Upper lobe of left lung (tissue), 6 donors: ENCODE measurements around the gene CAPN7. TPM values are rescaled to one million over a fixed set of nuclear protein-coding genes. Genes with fewer than 3 reads are reported as not detected.
A peak's percentile ranks its signal among the peaks of the same experiment; 100 is the strongest.

Experiments used
- ATAC-seq, 2 donors: fragments of 200-7000 bp; cut with Tn5 transposase; one replicate each; pipeline ENCODE4 v1.9.1; 2022; ENCODE audit warnings: mild to moderate bottlenecking in 2 of 2, moderate library complexity in 2 of 2; ENCODE audit not compliant: low FRiP score in 2 of 2
- DNase-seq, 2 donors: peaks; one replicate each; pipeline ENCODE4 v3.0.0-alpha.2; 2019 to 2020
- H3K27ac ChIP-seq, 4 donors: fragments of 200-600 bp; sonication (generic); one replicate each; pipeline ENCODE4 v1.5.1; 2016 to 2019
- H3K27me3 ChIP-seq, 4 donors: fragments of 200-600 bp; sonication (generic); one replicate each; pipeline ENCODE4 v1.5.1; 2017 to 2019
- H3K36me3 ChIP-seq, 4 donors: fragments of 200-600 bp; sonication (generic); one replicate each; pipeline ENCODE4 v1.5.1; 2016 to 2019
- H3K4me1 ChIP-seq, 4 donors: fragments of 200-600 bp; sonication (generic); one replicate each; pipeline ENCODE4 v1.5.1; 2018 to 2019
- H3K4me3 ChIP-seq, 4 donors: fragments of 200-600 bp; sonication (generic); one replicate each; pipeline ENCODE4 v1.5.1; 2017 to 2019; ENCODE audit warnings: mild to moderate bottlenecking in 2 of 4, moderate library complexity in 1 of 4
- H3K9me3 ChIP-seq, 4 donors: fragments of 200-600 bp; sonication (generic); one replicate each; pipeline ENCODE4 v1.5.1; 2018 to 2019
- CTCF ChIP-seq, 6 experiments: fragments of 450-650 bp in 4 of 6; fragments of 200-600 bp in 2 of 6; sonication (generic) in 2 of 6; IDR thresholded peaks; one replicate each; pipeline ENCODE4 v1.5.1; 2016 to 2019; ENCODE audit warnings: antibody characterized with exemption in 6 of 6
- EP300 ChIP-seq, 4 donors: sonication (generic); formaldehyde crosslinking; IDR thresholded peaks; one replicate each; pipeline ENCODE4 v1.5.1; 2017; ENCODE audit warnings: antibody characterized with exemption in 4 of 4, control low read depth in 2 of 4
- POLR2A ChIP-seq, 4 donors: fragments of 450-650 bp; IDR thresholded peaks; one replicate each; pipeline ENCODE4 v1.5.1; 2016 to 2017; ENCODE audit warnings: antibody characterized with exemption in 4 of 4, mild to moderate bottlenecking in 2 of 4
- POLR2AphosphoS5 ChIP-seq, 2 donors: sonication (generic); formaldehyde crosslinking; IDR thresholded peaks; one replicate each; pipeline ENCODE4 v1.5.1; 2017; ENCODE audit warnings: antibody characterized with exemption in 2 of 2
- WGBS, 2 donors: methylation state at CpG; one replicate each; pipeline ENCODE4 v1.1.5; 2017 to 2018; 5-methylcytosine and 5-hydroxymethylcytosine counted together
- total RNA-seq, 6 donors: library from RNA; depleted of rRNA in 4 of 6; stranded (reverse); fragments of >200 nt in 4 of 6; gene quantifications; one replicate each; pipeline versions ENCODE4 v1.1.0 to v1.2.1, GENCODE V29; 2016 to 2021
- donor health status: DM: no; HTN: no; CAD: no; lungs with moderate emphysema.
- donor health status: DM: no; HTN: yes; CAD: no; lungs with severe emphysema.

CAPN7 gene
- total RNA-seq, 6 donors from 2014 or later, result 42.3 to 119 (median 46.2) TPM

- WGBS, 2 donors, result 88 to 98% methylated on average over 4 of the region's 4 CpGs
- ATAC-seq (no peak), DNase-seq (no peak)
- Histone ChIP-seq H3K27ac (no peak overlapping the region), H3K9me3 (no peaks in the 10 kb centered on the region), H3K4me3 (no peak overlapping the region), H3K4me1 (no peaks in the 10 kb centered on the region), H3K36me3 (peaks cover 20 to 87% (median 57%) of the 10 kb centered on the region in 4 donors), H3K27me3 (no peaks in the 10 kb centered on the region)
- TF ChIP-seq POLR2AphosphoS5 (IDR thresholded peaks at IDR 0.05), result no peak
- TF ChIP-seq POLR2A (IDR thresholded peaks at IDR 0.05), result no peak
- no peak for TF ChIP-seq EP300 (IDR thresholded peaks at IDR 0.05)
- no peak for TF ChIP-seq CTCF (IDR thresholded peaks at IDR 0.05)
These were observed 11.1 kb downstream of the CAPN7 start for GRCh38 chr3:15217011-15217671.

GRCh38 chr3:15217841-15218267 lies 11.8 kb downstream of the CAPN7 start:
- Histone ChIP-seq H3K4me1 (no peaks in the 10 kb centered on the region), H3K9me3 (no peaks in the 10 kb centered on the region), H3K36me3 (peaks cover 23 to 88% (median 55%) of the 10 kb centered on the region in 4 donors), H3K27ac (no peak overlapping the region), H3K27me3 (no peaks in the 10 kb centered on the region), H3K4me3 (no peak overlapping the region)
- TF ChIP-seq POLR2A (IDR thresholded peaks at IDR 0.05), result no peak
- no peak for TF ChIP-seq EP300 (IDR thresholded peaks at IDR 0.05)
- no peak for TF ChIP-seq CTCF (IDR thresholded peaks at IDR 0.05)
- no peak for TF ChIP-seq POLR2AphosphoS5 (IDR thresholded peaks at IDR 0.05)
- no peak for ATAC-seq
- no peak for DNase-seq
- WGBS, 2 donors, result 70 to 74% methylated on average over 2 of the region's 2 CpGs

GRCh38 chr3:15218689-15219088 lies 12.6 kb downstream of the CAPN7 start:
- DNase-seq (no peak), ATAC-seq (no peak)
- no peaks in the 10 kb centered on the region for H3K27me3 ChIP-seq
- H3K4me3 ChIP-seq, result no peak overlapping the region
- TF ChIP-seq POLR2A (IDR thresholded peaks at IDR 0.05), result no peak
- TF ChIP-seq POLR2AphosphoS5 (IDR thresholded peaks at IDR 0.05), result no peak
- no peak for TF ChIP-seq CTCF (IDR thresholded peaks at IDR 0.05)
- no peak for TF ChIP-seq EP300 (IDR thresholded peaks at IDR 0.05)
- no peaks in the 10 kb centered on the region for H3K9me3 ChIP-seq
- H3K4me1 ChIP-seq, result peaks cover 0 to 2% (median 0%) of the 10 kb centered on the region in 4 donors
- H3K27ac ChIP-seq, result peak overlapping the region in 1 of 4 donors; percentile 11
- peaks cover 23 to 88% (median 53%) of the 10 kb centered on the region in 4 donors for H3K36me3 ChIP-seq

GRCh38 chr3:15220056-15220455 lies 14.0 kb downstream of the CAPN7 start:
- H3K4me1 ChIP-seq, result peaks cover 0 to 2% (median 0%) of the 10 kb centered on the region in 4 donors
- H3K9me3 ChIP-seq, result no peaks in the 10 kb centered on the region
- DNase-seq (no peak), ATAC-seq (no peak)
- no peak overlapping the region for H3K4me3 ChIP-seq
- H3K36me3 ChIP-seq, result peaks cover 23 to 89% (median 44%) of the 10 kb centered on the region in 4 donors
- no peaks in the 10 kb centered on the region for H3K27me3 ChIP-seq
- TF ChIP-seq POLR2AphosphoS5 (IDR thresholded peaks at IDR 0.05) (no peak), POLR2A (IDR thresholded peaks at IDR 0.05) (no peak), EP300 (IDR thresholded peaks at IDR 0.05) (no peak), CTCF (IDR thresholded peaks at IDR 0.05) (no peak)
- 84 to 87% methylated on average over 8 of the region's 8 CpGs for WGBS, 2 donors
- no peak overlapping the region for H3K27ac ChIP-seq

GRCh38 chr3:15220661-15221060 lies 14.6 kb downstream of the CAPN7 start:
- H3K4me3 ChIP-seq, result no peak overlapping the region
- peaks cover 23 to 92% (median 41%) of the 10 kb centered on the region in 4 donors for H3K36me3 ChIP-seq
- H3K27me3 ChIP-seq, result no peaks in the 10 kb centered on the region
- TF ChIP-seq POLR2A (IDR thresholded peaks at IDR 0.05), result no peak
- TF ChIP-seq EP300 (IDR thresholded peaks at IDR 0.05), result no peak
- no peak for TF ChIP-seq CTCF (IDR thresholded peaks at IDR 0.05)
- no peak for TF ChIP-seq POLR2AphosphoS5 (IDR thresholded peaks at IDR 0.05)
- no peak for DNase-seq
- no peak for ATAC-seq
- H3K27ac ChIP-seq, result no peak overlapping the region
- H3K9me3 ChIP-seq, result no peaks in the 10 kb centered on the region
- peaks cover 0 to 2% (median 0%) of the 10 kb centered on the region in 4 donors for H3K4me1 ChIP-seq
- 91 to 96% methylated on average over 2 of the region's 2 CpGs for WGBS, 2 donors
